HepG2 (cell line): Measurements from ENCODE around the gene PLEKHA5. TPM values are rescaled to one million over a fixed set of nuclear protein-coding genes. Genes with fewer than 3 reads are reported as not detected.
"Not testable (repeated sequence)": the region's sequence is repeated elsewhere in the genome, so short reads cannot be mapped to it uniquely, and the experiment has no call there.

Experiments used
- ATAC-seq: fragments of 200-7000 bp; cut with Tn5 transposase; 3 replicates; pipeline ENCODE4 v1.9.1; 2020; ENCODE audit warnings: mild to moderate bottlenecking, moderate library complexity
- BruUV-seq: library from RNA; stranded (reverse); fragments of 400-500 nt; replicated peaks from 2 replicates; lab custom pipeline; 2021; lab: Mats Ljungman, UMichigan
- CTCF ChIA-PET: fragments of 300-600 bp; formaldehyde crosslinking; extraction: SDS; loops from one replicate; lab custom pipeline; 2021; ENCODE audit warnings: low total read pairs, inconsistent platforms, low intra/inter-chr PET ratio; lab: Yijun Ruan, JAX
- POLR2A ChIA-PET: fragments of 350-600 bp; sonication (Branson Sonifier 250); formaldehyde crosslinking; loops from one replicate; lab custom pipeline; 2020; ENCODE audit warnings: antibody characterized with exemption, inconsistent platforms; lab: Yijun Ruan, JAX
- DNase-seq: peaks from one replicate; pipeline ENCODE4 v3.0.0-alpha.2; 2015; ENCODE audit warnings: low spot score
- FAIRE-seq: peaks from 3 replicates; lab custom pipeline; 2011; peaks lifted over from hg19 to GRCh38; lab: Jason Lieb, UNC
- H2AFZ ChIP-seq: one replicate; pipeline ENCODE4 v1.6.1; 2011; ENCODE audit warnings: low read length, inconsistent platforms
- H3K27ac ChIP-seq: fragments of 300-600 bp; 3 replicates; pipeline ENCODE4 v1.8.0; 2011; ENCODE audit warnings: mixed run types, mild to moderate bottlenecking, mixed read lengths, low read length, inconsistent platforms; ENCODE audit not compliant: insufficient read depth; ENCODE audit errors: extremely low read length
- H3K27me3 ChIP-seq, 2 experiments: fragments of 200-600 bp in 1 of 2; 2 replicates in 1 of 2; 3 replicates in 1 of 2; pipeline versions ENCODE4 v1.6.0 to v1.8.0; 2011; ENCODE audit warnings: low read length in 2 of 2, mild to moderate bottlenecking in 2 of 2, moderate library complexity in 2 of 2, inconsistent platforms in 1 of 2; ENCODE audit not compliant: insufficient read depth in 2 of 2, control insufficient read depth in 1 of 2
- H3K36me3 ChIP-seq, 2 experiments: fragments of 200-600 bp in 1 of 2; replicated peaks in 1 of 2; 2 replicates in 1 of 2; 3 replicates in 1 of 2; pipeline versions ENCODE4 v1.5.1 to v1.8.0; 2011; ENCODE audit warnings: low read length in 2 of 2, inconsistent platforms in 1 of 2; ENCODE audit not compliant: insufficient read depth in 2 of 2, control insufficient read depth in 1 of 2
- H3K4me1 ChIP-seq: 2 replicates; pipeline ENCODE4 v1.5.1; 2012; ENCODE audit warnings: low read length, inconsistent platforms; ENCODE audit not compliant: insufficient read depth
- H3K4me2 ChIP-seq: 2 replicates; pipeline ENCODE4 v1.6.0; 2011; ENCODE audit warnings: low read depth, low read length, inconsistent platforms
- H3K4me3 ChIP-seq, 3 experiments: fragments of 200-600 bp in 1 of 3; sonication (generic), shearing (Covaris generic) in 1 of 3; replicated peaks in 1 of 3; 2 replicates each; pipeline ENCODE4 v1.5.1; 2011 to 2016; ENCODE audit warnings: low read length in 3 of 3, inconsistent platforms in 2 of 3, low read depth in 2 of 3, mild to moderate bottlenecking in 2 of 3, control low read depth in 1 of 3, mixed read lengths in 1 of 3; ENCODE audit not compliant: insufficient read depth in 1 of 3
- H3K79me2 ChIP-seq: one replicate; pipeline ENCODE4 v1.6.1; 2011; ENCODE audit warnings: low read length, inconsistent platforms; ENCODE audit not compliant: insufficient read depth
- H3K9ac ChIP-seq: 2 replicates; pipeline ENCODE4 v1.6.0; 2011; ENCODE audit warnings: mild to moderate bottlenecking, low read depth, low read length, inconsistent platforms; ENCODE audit not compliant: insufficient read depth
- H3K9me3 ChIP-seq: 2 replicates; pipeline ENCODE4 v1.5.1; 2012; ENCODE audit warnings: mild to moderate bottlenecking, low read length
- H4K20me1 ChIP-seq: 2 replicates; pipeline ENCODE4 v1.6.0; 2011; ENCODE audit warnings: inconsistent platforms, mild to moderate bottlenecking, low read length, moderate library complexity; ENCODE audit not compliant: insufficient read depth
- ARNT2 ChIP-seq: sonication (generic); formaldehyde crosslinking; IDR thresholded peaks from 2 replicates; pipeline ENCODE4 v1.8.0; 2022; ENCODE audit warnings: mild to moderate bottlenecking, low read depth, missing genetic modification reagents, moderate library complexity
- BCL6 ChIP-seq: IDR thresholded peaks from 2 replicates; pipeline ENCODE4 v1.6.1; 2016; ENCODE audit warnings: missing genetic modification reagents, missing compliant biosample characterization
- CENPBD1 ChIP-seq: sonication (generic); formaldehyde crosslinking; IDR thresholded peaks from 2 replicates; pipeline ENCODE4 v1.8.0; 2022; ENCODE audit warnings: missing genetic modification reagents, low read depth, mild to moderate bottlenecking, borderline replicate concordance
- JUND ChIP-seq: sonication (generic); formaldehyde crosslinking; IDR thresholded peaks from 2 replicates; pipeline ENCODE4 v1.8.0; 2022; ENCODE audit warnings: mild to moderate bottlenecking, missing genetic modification reagents
- MED8 ChIP-seq: sonication (generic); formaldehyde crosslinking; IDR thresholded peaks from 2 replicates; pipeline ENCODE4 v1.8.1; 2023; ENCODE audit warnings: mild to moderate bottlenecking, missing genetic modification reagents; ENCODE audit not compliant: insufficient replicate concordance
- NAIF1 ChIP-seq: sonication (generic); formaldehyde crosslinking; IDR thresholded peaks from 2 replicates; pipeline ENCODE4 v1.5.0; 2020; ENCODE audit warnings: mild to moderate bottlenecking, missing genetic modification reagents, borderline replicate concordance
- SOX13 ChIP-seq, 3 experiments: fragments of 450-650 bp in 1 of 3; sonication (generic) in 1 of 3; formaldehyde crosslinking in 1 of 3; IDR thresholded peaks in 2 of 3; conservative IDR thresholded peaks in 1 of 3; 2 replicates each; pipeline versions ENCODE4 v1.5.0 to v1.6.1; 2016 to 2020; ENCODE audit warnings: antibody characterized with exemption in 1 of 3, mild to moderate bottlenecking in 1 of 3, missing compliant biosample characterization in 1 of 3, missing genetic modification reagents in 1 of 3, moderate library complexity in 1 of 3
- SOX6 ChIP-seq, 2 experiments: fragments of 450-650 bp in 1 of 2; sonication (generic) in 1 of 2; formaldehyde crosslinking in 1 of 2; IDR thresholded peaks; 2 replicates each; pipeline versions ENCODE4 v1.4.0 to v1.6.1; 2017 to 2020; ENCODE audit warnings: antibody characterized with exemption in 1 of 2, mild to moderate bottlenecking in 1 of 2, missing genetic modification reagents in 1 of 2
- ZBTB20 ChIP-seq: sonication (generic); formaldehyde crosslinking; IDR thresholded peaks from 2 replicates; pipeline ENCODE4 v1.8.1; 2023; ENCODE audit warnings: missing genetic modification reagents, low read depth, mild to moderate bottlenecking, borderline replicate concordance
- ZNF740 ChIP-seq: sonication (generic); formaldehyde crosslinking; IDR thresholded peaks from 2 replicates; pipeline ENCODE4 v1.4.0; 2020; ENCODE audit warnings: missing genetic modification reagents
- WGBS: methylation state at CpG from one replicate; pipeline ENCODE4 v1.1.6; 2017; ENCODE audit warnings: low lambda C conversion rate; 5-methylcytosine and 5-hydroxymethylcytosine counted together
- in situ Hi-C: cut with HindIII; loops from 2 replicates; pipeline ENCODE4 v1.10.0; 2017; ENCODE audit warnings: low pct_unique_long_range_greater_than_20kb; ENCODE audit not compliant: extremely low pct_ligation_motif_present
- intact Hi-C: fragments of 100-400 bp; cut with micrococcal nuclease; formaldehyde crosslinking; loops from one replicate; pipeline ENCODE4 v1.10.0; 2022; ENCODE audit not compliant: unreplicated experiment
- polyA plus RNA-seq, 8 experiments: library from polyadenylated mRNA; depleted of rRNA in 3 of 8; stranded (reverse) in 7 of 8; unstranded in 1 of 8; fragments of >200 nt; fragmentation: Illumina TruSeq in 4 of 8; extraction: Trizol in 4 of 8; gene quantifications; 2 replicates each; pipeline versions ENCODE4 v1.2.1 to v1.2.3, GENCODE V29; 2011 to 2016; ENCODE audit warnings: low read depth in 4 of 8, missing spikeins in 1 of 8, mixed read lengths in 1 of 8; ENCODE audit not compliant: insufficient read depth in 1 of 8
- total RNA-seq, 5 experiments: library from RNA; depleted of rRNA; stranded (reverse); fragments of >200 nt; fragmentation: Illumina TruSeq; extraction: Trizol; gene quantifications; 2 replicates each; pipeline ENCODE4 v1.2.3, GENCODE V29; 2016; ENCODE audit warnings: low read depth in 1 of 5

The PLEKHA5 gene
- total and polyA plus RNA-seq, 2 of the 13 experiments (the other 11 are each of a cell fraction or from before 2014, with no cell fraction given) = 4.2 to 15.4 TPM

GRCh38 chr12:19092482-19092881 lies 37.1 kb upstream of the PLEKHA5 start:
- H2AFZ ChIP-seq; in situ Hi-C loops; H4K20me1 ChIP-seq; POLR2A ChIA-PET; CTCF ChIA-PET; H3K9me3 ChIP-seq; BruUV-seq; intact Hi-C loops; H3K9ac ChIP-seq; DNase-seq; H3K27me3 ChIP-seq; H3K79me2 ChIP-seq; H3K27ac ChIP-seq; H3K4me3 ChIP-seq; H3K36me3 ChIP-seq; FAIRE-seq; TF ChIP-seq SOX6 (IDR thresholded peaks at IDR 0.05): not testable (repeated sequence)
- ATAC-seq = peak; percentile 46
- TF ChIP-seq BCL6 (CRISPR knock-in tag) (peak; percentile 75; the same call in 1 of the 2 replicates), SOX6 (CRISPR knock-in tag; IDR thresholded peaks at IDR 0.05) (peak; percentile 59)
- 3% methylated on average over 2 of the region's 4 CpGs for WGBS
- Histone ChIP-seq H3K4me2 (peak overlapping the region; percentile 1; the same call in 1 of the 2 replicates), H3K4me1 (peaks cover 30% of the 10 kb centered on the region)

GRCh38 chr12:19093218-19093617 lies 36.3 kb upstream of the PLEKHA5 start:
- POLR2A ChIA-PET = no interaction called here
- no peak overlapping the region for H3K9ac ChIP-seq
- no peak for ATAC-seq
- H3K27ac ChIP-seq = no peak overlapping the region
- H3K4me1 ChIP-seq = peaks cover 33% of the 10 kb centered on the region
- no peaks in the 10 kb centered on the region for H3K36me3 ChIP-seq
- no peak for FAIRE-seq
- H3K79me2 ChIP-seq = no peaks in the 10 kb centered on the region
- 76% methylated on average over 3 of the region's 3 CpGs for WGBS
- no TSS peak for BruUV-seq
- intact Hi-C loops (no loop called here), in situ Hi-C loops (no loop called here)
- H3K27me3 ChIP-seq = no peaks in the 10 kb centered on the region
- no peaks in the 10 kb centered on the region for H3K9me3 ChIP-seq
- no peaks in the 10 kb centered on the region for H4K20me1 ChIP-seq
- no peak for TF ChIP-seq SOX13 (IDR thresholded peaks at IDR 0.05)
- TF ChIP-seq SOX13 (CRISPR knock-in tag; conservative IDR thresholded peaks at IDR 0.05 in 1 of 2, IDR thresholded peaks at IDR 0.05 in 1 of 2) = no peak
- no peak for TF ChIP-seq NAIF1 (CRISPR knock-in tag)
- no peak for TF ChIP-seq ZBTB20
- no peak for TF ChIP-seq ARNT2
- TF ChIP-seq MED8 = no peak
- TF ChIP-seq CENPBD1 (CRISPR knock-in tag) = no peak
- no peak for TF ChIP-seq ZNF740 (CRISPR knock-in tag)
- no peak for TF ChIP-seq JUND (CRISPR knock-in tag)
- no peak overlapping the region for H3K4me2 ChIP-seq
- H3K4me3 ChIP-seq = no peak overlapping the region
- CTCF ChIA-PET = no interaction called here
- H2AFZ ChIP-seq = no peak overlapping the region
- no peak for DNase-seq
